Transverse colon (tissue), 1 donor: ENCODE measurements around the gene MESD.

Source experiments
- EP300 ChIP-seq: sonication (generic); formaldehyde crosslinking; IDR thresholded peaks from one replicate; pipeline ENCODE4 v1.6.1; 2017; ENCODE audit warnings: antibody characterized with exemption, low read depth
- POLR2A ChIP-seq: fragments of 450-650 bp; IDR thresholded peaks from one replicate; pipeline ENCODE4 v1.6.1; 2016; ENCODE audit warnings: antibody characterized with exemption, mild to moderate bottlenecking, moderate library complexity

DNA sequence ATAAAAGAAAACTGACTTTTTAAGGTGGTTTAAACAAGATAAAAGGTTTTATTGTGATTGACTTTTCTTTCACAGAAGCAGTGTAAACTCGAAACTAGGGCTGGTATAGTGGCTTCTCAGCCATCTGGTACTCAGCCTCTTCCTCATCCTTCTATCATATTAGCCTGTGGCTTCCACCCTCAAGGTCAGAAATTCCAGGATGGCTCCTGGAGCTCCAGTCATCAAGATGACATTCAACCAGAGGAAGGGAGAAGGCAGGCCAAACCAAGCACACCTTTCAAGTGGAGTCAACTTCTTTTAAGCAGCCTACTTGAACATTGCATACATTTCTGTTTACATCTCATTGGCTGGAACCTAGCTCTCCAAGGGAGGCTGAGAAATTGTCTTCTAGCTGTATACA is 1.3 kb upstream of the MESD start:
- no peak for TF ChIP-seq POLR2A
- TF ChIP-seq EP300 = no peak
